Measurements from ENCODE around the gene ZNHIT2. TPM values are rescaled to one million over a fixed set of nuclear protein-coding genes. Genes with fewer than 3 reads are reported as not detected.

The ZNHIT2 gene
- total and polyA plus RNA-seq, 8 donors = 3.1 to 10.6 (median 5.8) TPM

DNA sequence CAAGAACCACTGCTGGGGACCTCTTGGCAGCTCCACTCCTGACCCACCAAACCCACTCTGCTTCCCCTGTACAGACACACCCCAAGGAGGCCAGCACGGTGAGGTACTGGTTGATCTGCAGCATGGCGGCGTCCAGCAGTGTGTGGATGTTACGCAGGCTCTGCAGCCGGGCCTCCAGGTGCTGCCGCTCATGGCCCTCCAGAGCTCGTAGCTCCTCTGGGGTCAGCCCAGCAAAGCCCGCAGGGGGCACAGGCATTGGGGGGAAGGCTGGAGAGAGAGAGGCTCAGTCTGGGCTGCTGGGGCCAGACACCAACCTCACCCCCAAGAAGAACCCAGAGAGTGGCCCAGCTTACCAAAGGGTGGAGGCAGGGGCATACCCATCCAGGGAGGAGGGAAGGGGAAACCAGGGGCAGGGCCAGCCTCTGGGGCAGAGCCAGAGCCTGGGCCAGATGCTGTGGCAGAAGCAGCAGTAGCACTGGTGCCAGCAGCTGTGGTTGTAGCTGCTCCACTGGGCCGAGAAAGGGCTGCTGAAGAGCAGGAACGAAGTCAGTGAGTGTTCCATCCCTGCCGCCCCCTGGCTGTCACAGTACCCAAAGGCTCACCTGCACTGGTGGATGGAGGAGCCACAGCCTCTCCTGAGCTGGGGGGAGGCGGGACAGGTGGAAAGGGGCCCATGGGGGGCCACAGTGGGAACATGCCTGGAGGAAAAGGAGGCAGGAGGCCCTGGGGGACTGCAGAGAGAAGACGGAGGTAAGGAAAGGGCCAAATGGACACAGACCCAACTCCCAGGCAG is 12.3 kb upstream of the ZNHIT2 start:
- Histone ChIP-seq H3K4me1 (peaks cover 6 to 22% of the 10 kb centered on the region in 2 donors), H3K27me3 (no peaks in the 10 kb centered on the region), H3K9me3 (no peaks in the 10 kb centered on the region), H3K36me3 (peaks cover 0 to 81% of the 10 kb centered on the region in 2 donors), H3K27ac (no peak overlapping the region), H3K4me3 (no peak overlapping the region)
- intact Hi-C loops (cut with DNase I) = no loop called here
- ATAC-seq = no peak
- no peak for DNase-seq
- TF ChIP-seq, protein P1, sequence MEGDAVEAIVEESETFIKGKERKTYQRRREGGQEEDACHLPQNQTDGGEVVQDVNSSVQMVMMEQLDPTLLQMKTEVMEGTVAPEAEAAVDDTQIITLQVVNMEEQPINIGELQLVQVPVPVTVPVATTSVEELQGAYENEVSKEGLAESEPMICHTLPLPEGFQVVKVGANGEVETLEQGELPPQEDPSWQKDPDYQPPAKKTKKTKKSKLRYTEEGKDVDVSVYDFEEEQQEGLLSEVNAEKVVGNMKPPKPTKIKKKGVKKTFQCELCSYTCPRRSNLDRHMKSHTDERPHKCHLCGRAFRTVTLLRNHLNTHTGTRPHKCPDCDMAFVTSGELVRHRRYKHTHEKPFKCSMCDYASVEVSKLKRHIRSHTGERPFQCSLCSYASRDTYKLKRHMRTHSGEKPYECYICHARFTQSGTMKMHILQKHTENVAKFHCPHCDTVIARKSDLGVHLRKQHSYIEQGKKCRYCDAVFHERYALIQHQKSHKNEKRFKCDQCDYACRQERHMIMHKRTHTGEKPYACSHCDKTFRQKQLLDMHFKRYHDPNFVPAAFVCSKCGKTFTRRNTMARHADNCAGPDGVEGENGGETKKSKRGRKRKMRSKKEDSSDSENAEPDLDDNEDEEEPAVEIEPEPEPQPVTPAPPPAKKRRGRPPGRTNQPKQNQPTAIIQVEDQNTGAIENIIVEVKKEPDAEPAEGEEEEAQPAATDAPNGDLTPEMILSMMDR (IDR thresholded peaks at IDR 0.05) = no peak

DNA sequence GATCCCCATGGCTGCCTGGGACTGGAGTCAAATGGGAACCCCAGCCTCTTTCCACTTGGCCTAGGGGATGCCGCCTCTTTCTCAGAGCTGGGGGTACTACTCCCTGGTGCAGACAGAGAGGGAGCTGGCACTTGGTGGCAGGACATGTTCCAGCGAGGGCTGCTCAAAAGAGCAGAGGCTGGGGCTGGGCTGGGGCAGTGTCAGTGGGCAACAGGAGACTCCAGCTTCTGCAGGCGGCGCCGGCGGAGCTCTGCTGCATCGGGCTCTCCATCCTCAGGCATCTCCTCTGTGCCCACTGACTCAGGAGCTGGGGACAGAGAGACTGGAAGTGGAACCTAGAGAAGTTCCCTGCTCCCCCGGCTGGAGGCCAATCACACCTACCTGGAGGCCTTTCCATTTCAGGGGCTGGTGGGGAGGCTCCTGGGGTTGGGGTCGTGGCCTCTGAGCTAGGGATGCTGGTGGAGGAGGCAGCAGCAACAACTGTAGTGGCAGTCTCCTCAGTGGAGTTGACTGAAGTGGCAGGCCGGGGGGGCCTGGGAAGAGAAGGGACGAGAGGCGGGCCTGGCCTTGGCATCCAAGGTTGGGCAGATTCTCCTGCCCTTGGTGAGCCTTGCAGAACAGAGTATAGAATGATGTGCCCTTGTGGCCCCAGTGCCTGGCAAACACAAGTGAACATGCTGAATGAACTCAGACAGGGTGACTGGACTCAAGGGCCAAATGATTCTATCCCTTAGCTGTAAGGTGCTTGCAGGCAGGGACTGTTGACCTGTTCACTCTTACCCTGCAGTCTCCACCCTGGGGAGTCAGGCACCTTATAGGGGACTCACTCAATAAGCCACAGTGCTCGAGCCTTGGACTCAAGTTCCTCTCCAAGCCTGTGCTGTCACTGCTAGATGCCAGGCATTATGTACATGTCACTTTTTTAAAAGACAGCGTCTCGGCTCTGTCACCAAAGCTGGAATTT is 11.0 kb upstream of the ZNHIT2 start:
- peaks cover 0 to 88% of the 10 kb centered on the region in 2 donors for H3K36me3 ChIP-seq
- DNase-seq (no peak), ATAC-seq (no peak)
- H3K9me3 ChIP-seq = no peaks in the 10 kb centered on the region
- TF ChIP-seq, protein P1 (IDR thresholded peaks at IDR 0.05) = no peak
- H3K4me1 ChIP-seq = peaks cover 6 to 32% of the 10 kb centered on the region in 2 donors
- H3K27me3 ChIP-seq = no peaks in the 10 kb centered on the region
- no peak overlapping the region for H3K27ac ChIP-seq
- H3K4me3 ChIP-seq = no peak overlapping the region
- intact Hi-C loops (cut with DNase I) = no loop called here

DNA sequence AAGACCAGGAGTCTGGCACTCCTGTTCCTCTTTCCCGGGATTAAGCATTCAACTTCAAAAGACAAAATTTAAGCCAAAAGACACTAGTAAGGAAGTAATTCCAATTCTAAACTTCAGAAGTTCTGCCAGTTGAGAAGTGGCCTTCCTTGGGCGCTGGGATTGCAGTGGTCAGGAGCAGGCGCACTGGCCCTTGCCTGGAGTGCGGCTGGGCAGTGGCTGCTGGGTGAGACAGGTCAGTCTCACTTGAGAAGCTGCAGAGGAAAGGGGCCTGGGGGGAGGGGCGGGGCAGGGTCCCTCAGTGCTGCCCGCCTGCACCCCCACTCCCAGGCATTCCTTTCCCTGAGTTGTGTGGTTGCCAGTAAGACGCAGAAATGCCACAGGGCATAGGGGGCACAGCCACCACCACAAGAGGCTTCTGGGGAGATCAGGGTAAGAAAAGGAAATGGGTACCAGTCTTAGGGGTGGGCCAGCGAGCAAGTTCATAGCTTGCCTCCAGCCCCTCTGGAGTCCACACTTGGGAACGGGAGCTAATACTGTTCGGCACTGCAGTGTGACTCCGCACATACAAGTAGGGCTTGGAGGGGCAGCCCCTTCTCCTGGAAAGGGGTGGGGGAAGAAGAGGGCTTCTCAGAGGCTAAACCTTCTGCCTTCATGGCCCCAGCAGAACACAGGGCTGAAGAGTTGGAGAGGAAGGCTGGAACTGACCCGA is 10.1 kb upstream of the ZNHIT2 start:
- Histone ChIP-seq H3K36me3 (peaks cover 0 to 84% of the 10 kb centered on the region in 2 donors), H3K4me1 (peaks cover 2 to 32% of the 10 kb centered on the region in 2 donors), H3K9me3 (no peaks in the 10 kb centered on the region), H3K4me3 (no peak overlapping the region), H3K27me3 (no peaks in the 10 kb centered on the region), H3K27ac (no peak overlapping the region)
- TF ChIP-seq, protein P1 (IDR thresholded peaks at IDR 0.05) = no peak
- no peak for ATAC-seq
- DNase-seq = no peak
- intact Hi-C loops (cut with DNase I) = no loop called here

DNA sequence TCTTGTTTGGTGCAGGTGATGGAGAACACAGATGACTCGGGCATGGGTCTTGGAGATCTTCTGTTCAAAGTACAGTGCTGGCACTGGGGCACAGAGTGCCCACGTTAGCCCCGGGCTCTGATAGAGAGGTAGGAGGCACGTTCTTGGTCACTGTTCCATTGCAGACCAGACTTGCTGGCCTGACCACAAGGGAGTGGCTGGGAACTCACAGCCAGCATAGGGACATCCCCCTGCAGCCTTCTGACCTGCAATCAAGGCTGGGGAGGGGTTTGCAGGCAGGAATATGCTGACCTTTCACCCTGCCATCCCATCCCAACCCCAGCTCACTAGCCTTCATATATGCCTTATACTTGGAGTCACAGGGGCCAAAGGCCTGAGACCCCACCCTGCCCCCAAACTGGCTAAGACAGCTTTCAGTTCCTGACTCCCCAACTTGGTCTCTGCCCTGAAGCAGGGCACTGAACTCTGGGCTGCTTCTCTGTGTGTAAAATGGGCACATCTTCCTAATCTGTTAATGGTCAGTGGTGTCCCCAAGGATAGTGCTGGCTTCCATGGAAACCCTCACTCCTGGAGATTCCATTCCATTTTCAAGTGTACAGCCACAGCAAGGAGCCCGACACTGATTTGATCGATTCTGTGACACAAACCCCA is 9.2 kb upstream of the ZNHIT2 start:
- ATAC-seq (no peak), DNase-seq (no peak)
- peaks cover 0 to 26% of the 10 kb centered on the region in 2 donors for H3K4me1 ChIP-seq
- no peak overlapping the region for H3K27ac ChIP-seq
- peaks cover 0 to 75% of the 10 kb centered on the region in 2 donors for H3K36me3 ChIP-seq
- H3K4me3 ChIP-seq = no peak overlapping the region
- TF ChIP-seq, protein P1 (IDR thresholded peaks at IDR 0.05) = no peak
- H3K27me3 ChIP-seq = no peaks in the 10 kb centered on the region
- intact Hi-C loops (cut with DNase I) = no loop called here
- H3K9me3 ChIP-seq = no peaks in the 10 kb centered on the region

Measured in left lung (tissue), 10 donors.